Panc1 (cell line): Measurements from ENCODE around the gene TRIM37. TPM values are rescaled to one million over a fixed set of nuclear protein-coding genes. Genes with fewer than 3 reads are reported as not detected.

Experiments used
- ATAC-seq: fragments of 200-7000 bp; cut with Tn5 transposase; 2 replicates; pipeline ENCODE4 v1.9.1; 2020; ENCODE audit warnings: mild to moderate bottlenecking, moderate library complexity
- BruUV-seq: library from RNA; stranded (reverse); fragments of 400-500 nt; replicated peaks from 2 replicates; lab custom pipeline; 2021; lab: Mats Ljungman, UMichigan
- CTCF ChIA-PET: fragments of 300-600 bp; sonication (Branson Sonifier 250); formaldehyde crosslinking; loops from one replicate; lab custom pipeline; 2022; ENCODE audit warnings: antibody characterized with exemption; lab: Charles Lee
- POLR2A ChIA-PET: fragments of 300-600 bp; sonication (Branson Sonifier 250); formaldehyde crosslinking; loops from one replicate; lab custom pipeline; 2022; ENCODE audit warnings: antibody characterized with exemption; lab: Charles Lee
- DNase-seq: peaks from one replicate; pipeline ENCODE4 v3.0.0-alpha.2; 2010; ENCODE audit warnings: low read depth, low spot score
- H3K27ac ChIP-seq: 2 replicates; pipeline ENCODE4 v1.5.1; 2011; ENCODE audit warnings: mild to moderate bottlenecking, low read length, inconsistent platforms
- H3K27me3 ChIP-seq: fragments of 200-500 bp; sonication (Bioruptor generic); 2 replicates; pipeline ENCODE4 v1.6.0; 2014; ENCODE audit warnings: low read length, inconsistent platforms; ENCODE audit not compliant: control insufficient read depth, insufficient read depth
- H3K36me3 ChIP-seq: fragments of 200-500 bp; sonication (Bioruptor generic); 2 replicates; pipeline ENCODE4 v1.5.1; 2014; ENCODE audit warnings: inconsistent platforms, mild to moderate bottlenecking, low read length, moderate library complexity; ENCODE audit not compliant: control insufficient read depth, insufficient read depth
- H3K4me1 ChIP-seq: 2 replicates; pipeline ENCODE4 v1.5.1; 2011; ENCODE audit warnings: inconsistent platforms, mild to moderate bottlenecking, low read length, moderate library complexity; ENCODE audit not compliant: control insufficient read depth, insufficient read depth
- H3K4me3 ChIP-seq, 2 experiments: 2 replicates each; pipeline ENCODE4 v1.5.1; 2011 to 2012; ENCODE audit warnings: low read depth in 2 of 2, low read length in 2 of 2, mild to moderate bottlenecking in 2 of 2, inconsistent platforms in 1 of 2, moderate library complexity in 1 of 2
- H3K9me3 ChIP-seq: fragments of 200-500 bp; sonication (Bioruptor generic); 2 replicates; pipeline ENCODE4 v1.5.1; 2014; ENCODE audit warnings: low read depth, mild to moderate bottlenecking, inconsistent platforms, low read length, moderate library complexity; ENCODE audit not compliant: control insufficient read depth, insufficient read depth
- POLR2AphosphoS5 ChIP-seq: IDR thresholded peaks from 2 replicates; pipeline ENCODE4 v1.6.1; 2012; ENCODE audit warnings: mild to moderate bottlenecking, low read depth, low read length, moderate library complexity
- REST ChIP-seq, 2 experiments: IDR thresholded peaks; 2 replicates each; pipeline ENCODE4 v1.6.1; 2011 to 2012; ENCODE audit warnings: low read depth in 2 of 2, control low read depth in 1 of 2, low read length in 1 of 2, mild to moderate bottlenecking in 1 of 2, moderate library complexity in 1 of 2; ENCODE audit not compliant: insufficient read depth in 1 of 2
- SIN3A ChIP-seq: IDR thresholded peaks from 2 replicates; pipeline ENCODE4 v1.6.1; 2012; ENCODE audit warnings: low read depth, mild to moderate bottlenecking, low read length, moderate library complexity, borderline replicate concordance; ENCODE audit not compliant: insufficient read depth
- TCF7L2 ChIP-seq: IDR thresholded peaks from 2 replicates; pipeline ENCODE4 v1.6.1; 2011; ENCODE audit warnings: mild to moderate bottlenecking, low read depth, low read length, inconsistent platforms
- in situ Hi-C: cut with HindIII; loops from 2 replicates; pipeline ENCODE4 v1.10.0; 2016; ENCODE audit warnings: low sequenced_read_pairs, low pct_unique_long_range_greater_than_20kb
- intact Hi-C: fragments of 100-400 bp; cut with micrococcal nuclease; formaldehyde crosslinking; loops from one replicate; pipeline ENCODE4 v1.10.0; 2022; ENCODE audit not compliant: unreplicated experiment
- total RNA-seq: library from RNA; stranded (reverse); gene quantifications from one replicate; pipeline ENCODE4 v1.2.1, GENCODE V29; 2021; ENCODE audit not compliant: unreplicated experiment
- TF ChIP-seq, protein P1 (sequence below): fragments of 450-650 bp; IDR thresholded peaks from 2 replicates; pipeline ENCODE4 v1.5.1; 2017; ENCODE audit warnings: mild to moderate bottlenecking

TRIM37 gene
- total RNA-seq, 1 experiment from 2014 or later, result 43.3 TPM

GRCh38 chr17:59007995-59008394 lies 98.7 kb downstream of the TRIM37 start:
- POLR2A ChIA-PET, result no interaction called here
- TF ChIP-seq TCF7L2 (no peak), POLR2AphosphoS5 (no peak), REST (IDR thresholded peaks at IDR 0.05; ENCODE audit: insufficient read depth in 1 of 2, low read depth in 2 of 2, low read length in 1 of 2) (no peak), SIN3A (no peak)
- TF ChIP-seq, protein P1, sequence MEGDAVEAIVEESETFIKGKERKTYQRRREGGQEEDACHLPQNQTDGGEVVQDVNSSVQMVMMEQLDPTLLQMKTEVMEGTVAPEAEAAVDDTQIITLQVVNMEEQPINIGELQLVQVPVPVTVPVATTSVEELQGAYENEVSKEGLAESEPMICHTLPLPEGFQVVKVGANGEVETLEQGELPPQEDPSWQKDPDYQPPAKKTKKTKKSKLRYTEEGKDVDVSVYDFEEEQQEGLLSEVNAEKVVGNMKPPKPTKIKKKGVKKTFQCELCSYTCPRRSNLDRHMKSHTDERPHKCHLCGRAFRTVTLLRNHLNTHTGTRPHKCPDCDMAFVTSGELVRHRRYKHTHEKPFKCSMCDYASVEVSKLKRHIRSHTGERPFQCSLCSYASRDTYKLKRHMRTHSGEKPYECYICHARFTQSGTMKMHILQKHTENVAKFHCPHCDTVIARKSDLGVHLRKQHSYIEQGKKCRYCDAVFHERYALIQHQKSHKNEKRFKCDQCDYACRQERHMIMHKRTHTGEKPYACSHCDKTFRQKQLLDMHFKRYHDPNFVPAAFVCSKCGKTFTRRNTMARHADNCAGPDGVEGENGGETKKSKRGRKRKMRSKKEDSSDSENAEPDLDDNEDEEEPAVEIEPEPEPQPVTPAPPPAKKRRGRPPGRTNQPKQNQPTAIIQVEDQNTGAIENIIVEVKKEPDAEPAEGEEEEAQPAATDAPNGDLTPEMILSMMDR, result no peak
- no peaks in the 10 kb centered on the region; the same call in 1 of the 2 replicates for H3K36me3 ChIP-seq
- H3K4me1 ChIP-seq, result no peaks in the 10 kb centered on the region
- intact Hi-C loops, result no loop called here
- CTCF ChIA-PET, result no interaction called here
- ATAC-seq, result no peak
- in situ Hi-C loops, result no loop called here
- H3K4me3 ChIP-seq, result no peak overlapping the region
- no peaks in the 10 kb centered on the region for H3K27me3 ChIP-seq
- DNase-seq, result no peak
- no TSS peak for BruUV-seq
- H3K27ac ChIP-seq, result no peak overlapping the region
- H3K9me3 ChIP-seq, result no peaks in the 10 kb centered on the region

DNA sequence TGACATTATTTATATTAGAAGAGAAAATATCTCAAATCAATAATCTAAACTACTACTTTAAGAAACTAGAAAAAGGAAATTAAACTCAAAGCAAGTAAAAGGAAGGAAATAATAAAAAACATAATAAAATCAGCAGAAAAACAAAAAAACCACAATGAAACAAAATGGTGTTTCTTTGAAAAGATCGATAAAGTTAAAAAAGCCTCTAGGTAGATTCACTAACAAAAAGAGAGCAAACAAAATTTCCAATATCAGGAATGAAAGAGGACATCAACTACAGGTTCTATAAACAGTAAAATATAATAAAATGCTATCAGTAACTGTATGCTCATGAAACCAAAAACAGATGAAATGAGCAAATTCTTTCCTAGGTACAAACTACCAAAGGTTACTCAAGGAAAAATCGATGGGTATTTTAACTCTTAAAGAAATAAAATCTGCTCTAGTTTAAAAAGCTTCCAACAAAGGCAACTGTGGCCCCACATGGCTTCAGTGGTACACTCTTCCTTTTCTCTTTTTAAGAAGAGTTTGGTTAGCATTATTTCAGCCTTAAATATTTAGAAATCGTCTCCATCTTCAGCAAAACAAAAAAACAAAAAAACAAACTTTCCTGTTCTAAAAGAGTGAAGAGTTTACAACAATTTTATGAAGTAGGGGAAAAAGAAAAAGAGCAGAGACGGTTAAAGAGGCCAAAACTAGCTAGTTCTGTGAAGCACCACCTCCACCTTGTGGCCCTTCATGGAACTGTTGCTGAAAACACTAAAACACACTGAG lies 102.2 kb downstream of the TRIM37 start:
- ChIA-PET CTCF (interaction anchor here (0.6 to 1.2 kb wide), 2 partner anchors 77 to 293 kb away, joined by 5 to 10 read pairs; no protein-coding TSS in a partner anchor), POLR2A (interaction anchor here (0.6 to 0.7 kb wide), 2 partner anchors 13 to 145 kb away, joined by 3 read pairs; no protein-coding TSS in a partner anchor)
- peaks cover 3% of the 10 kb centered on the region; the same call in 1 of the 2 replicates for H3K36me3 ChIP-seq
- H3K4me3 ChIP-seq, result no peak overlapping the region
- in situ Hi-C loops, result no loop called here
- TF ChIP-seq REST (IDR thresholded peaks at IDR 0.05; ENCODE audit: insufficient read depth in 1 of 2, low read depth in 2 of 2, low read length in 1 of 2) (no peak), POLR2AphosphoS5 (no peak)
- TF ChIP-seq, protein P1, result peak; percentile 76; the same call in 1 of the 2 replicates
- no TSS peak for BruUV-seq
- no peak overlapping the region for H3K27ac ChIP-seq
- no peaks in the 10 kb centered on the region for H3K9me3 ChIP-seq
- ATAC-seq (peak; percentile 80; the same call in 1 of the 2 replicates), DNase-seq (peak; percentile 50)
- no peaks in the 10 kb centered on the region for H3K27me3 ChIP-seq
- intact Hi-C loops, result loop anchor here (2.0 kb wide), 1 partner anchor 294 kb away; no protein-coding TSS in a partner anchor
- H3K4me1 ChIP-seq, result no peaks in the 10 kb centered on the region
